IPS-NIHi7 (cell line): ENCODE data around the gene SUN2.
"Not testable (repeated sequence)": the region's sequence is repeated elsewhere in the genome, so short reads cannot be mapped to it uniquely, and the experiment has no call there.

Experiments
- DNase-seq: peaks from one replicate; pipeline ENCODE4 v3.0.0; 2012; ENCODE audit warnings: mixed read lengths; ENCODE audit errors: extremely low spot score

The SUN2 gene

GRCh38 chr22:38755911-38756532 lies at the start of gene SUN2:
TSS of gene SUN2 (minus strand) at chr22:38755998. CDS start at chr22:38752628, 3,370 bp downstream.
- DNase-seq: peak; percentile 95

GRCh38 chr22:38805041-38805593 lies 49.3 kb upstream of the SUN2 start:
- DNase-seq: not testable (repeated sequence)

GRCh38 chr22:38802671-38803121 lies 46.9 kb upstream of the SUN2 start:
- peak; percentile 41 for DNase-seq

GRCh38 chr22:38799265-38800002 lies 43.6 kb upstream of the SUN2 start:
- no peak for DNase-seq

- no peak for DNase-seq
Observed at GRCh38 chr22:38798496-38798895, 42.7 kb upstream of the SUN2 start.

- no peak for DNase-seq
Observed at GRCh38 chr22:38796262-38796957, 40.6 kb upstream of the SUN2 start.

GRCh38 chr22:38795569-38795968 lies 39.8 kb upstream of the SUN2 start:
- DNase-seq: no peak

GRCh38 chr22:38793721-38794466 lies 38.1 kb upstream of the SUN2 start, which contains the start of gene DNAL4:
TSS of gene DNAL4 (minus strand) at chr22:38794143. CDS start at chr22:38782731, 11,412 bp downstream.
- DNase-seq: peak; percentile 97

- DNase-seq: no peak
Observed at GRCh38 chr22:38793317-38793716, 37.5 kb upstream of the SUN2 start.

GRCh38 chr22:38792833-38793232 lies 37.0 kb upstream of the SUN2 start:
- no peak for DNase-seq

- DNase-seq: no peak
Observed at GRCh38 chr22:38789606-38790005, 33.8 kb upstream of the SUN2 start.

GRCh38 chr22:38788846-38789245 lies 33.0 kb upstream of the SUN2 start:
- DNase-seq: no peak

- DNase-seq: no peak
Observed at GRCh38 chr22:38788021-38788816, 32.4 kb upstream of the SUN2 start.

GRCh38 chr22:38786631-38787030 lies 30.8 kb upstream of the SUN2 start:
- DNase-seq: no peak

- no peak for DNase-seq
Observed at GRCh38 chr22:38784856-38785255, 29.1 kb upstream of the SUN2 start.

GRCh38 chr22:38784035-38784434 lies 28.2 kb upstream of the SUN2 start:
- DNase-seq: no peak

GRCh38 chr22:38783095-38783615 lies 27.4 kb upstream of the SUN2 start:
- no peak for DNase-seq

GRCh38 chr22:38782402-38783094 lies 26.8 kb upstream of the SUN2 start:
- peak; percentile 54 for DNase-seq

GRCh38 chr22:38781033-38781432 lies 25.2 kb upstream of the SUN2 start:
- no peak for DNase-seq
